Liver (tissue), 9 donors: Measurements from ENCODE around the gene NCAPD2. TPM values are rescaled to one million over a fixed set of nuclear protein-coding genes. Genes with fewer than 3 reads are reported as not detected.

Source experiments
- DNase-seq: peaks from one replicate; pipeline ENCODE4 v3.0.0-alpha.2; 2017; ENCODE audit warnings: low spot score
- H3K27ac ChIP-seq, 2 donors: one replicate each; pipeline ENCODE4 v1.7.0; 2013; ENCODE audit warnings: inconsistent platforms in 2 of 2, low read length in 2 of 2, control low read depth in 1 of 2, low read depth in 1 of 2, mild to moderate bottlenecking in 1 of 2
- H3K27me3 ChIP-seq, 4 donors: one replicate each; pipeline versions ENCODE4 v1.6.1 to v1.7.0; 2013; ENCODE audit warnings: low read length in 3 of 4, inconsistent platforms in 1 of 4, mild to moderate bottlenecking in 1 of 4, moderate library complexity in 1 of 4; ENCODE audit not compliant: control insufficient read depth in 4 of 4, insufficient read depth in 4 of 4
- H3K36me3 ChIP-seq, 4 donors: one replicate each; pipeline versions ENCODE4 v1.6.1 to v1.7.0; 2013; ENCODE audit warnings: low read length in 3 of 4, mild to moderate bottlenecking in 3 of 4, low read depth in 1 of 4, moderate library complexity in 1 of 4; ENCODE audit not compliant: control insufficient read depth in 4 of 4, insufficient read depth in 3 of 4
- H3K4me1 ChIP-seq, 4 donors: one replicate each; pipeline versions ENCODE4 v1.6.1 to v1.7.0; 2013; ENCODE audit warnings: low read length in 3 of 4, mild to moderate bottlenecking in 3 of 4, moderate library complexity in 1 of 4; ENCODE audit not compliant: control insufficient read depth in 4 of 4, insufficient read depth in 4 of 4
- H3K4me3 ChIP-seq, 3 donors: one replicate each; pipeline versions ENCODE4 v1.6.1 to v1.7.0; 2013; ENCODE audit warnings: low read length in 3 of 3, control low read depth in 1 of 3, low read depth in 1 of 3, mild to moderate bottlenecking in 1 of 3
- H3K9ac ChIP-seq, 2 donors: one replicate each; pipeline ENCODE4 v1.7.0; 2013; ENCODE audit warnings: low read length in 2 of 2, mild to moderate bottlenecking in 2 of 2, moderate library complexity in 2 of 2, control low read depth in 1 of 2, low read depth in 1 of 2
- H3K9me3 ChIP-seq, 4 donors: one replicate each; pipeline versions ENCODE4 v1.6.1 to v1.7.0; 2013; ENCODE audit warnings: low read length in 3 of 4; ENCODE audit not compliant: control insufficient read depth in 4 of 4
- FOXA1 ChIP-seq: IDR thresholded peaks from 2 replicates; pipeline ENCODE4 v1.6.1; 2016; ENCODE audit warnings: antibody characterized with exemption
- GABPA ChIP-seq, 2 donors: IDR thresholded peaks in 1 of 2; conservative IDR thresholded peaks in 1 of 2; 2 replicates each; pipeline ENCODE4 v1.6.1; 2016; ENCODE audit warnings: antibody characterized with exemption in 2 of 2, mild to moderate bottlenecking in 1 of 2, moderate library complexity in 1 of 2
- HNF4A ChIP-seq, 2 donors: conservative IDR thresholded peaks; 2 replicates each; pipeline ENCODE4 v1.6.1; 2016; ENCODE audit warnings: antibody characterized with exemption in 2 of 2, mild to moderate bottlenecking in 2 of 2
- HNF4G ChIP-seq: IDR thresholded peaks from 2 replicates; pipeline ENCODE4 v1.6.1; 2016; ENCODE audit warnings: antibody characterized with exemption
- JUND ChIP-seq, 2 donors: IDR thresholded peaks; 2 replicates each; pipeline ENCODE4 v1.6.1; 2016; ENCODE audit warnings: antibody characterized with exemption in 2 of 2
- NR2F2 ChIP-seq: IDR thresholded peaks from 2 replicates; pipeline ENCODE4 v1.6.1; 2016; ENCODE audit warnings: antibody characterized with exemption
- RAD21 ChIP-seq, 2 donors: IDR thresholded peaks; 2 replicates each; pipeline ENCODE4 v1.6.1; 2016; ENCODE audit warnings: antibody characterized with exemption in 2 of 2, mild to moderate bottlenecking in 2 of 2
- TAF1 ChIP-seq: conservative IDR thresholded peaks from 2 replicates; pipeline ENCODE4 v1.6.1; 2016; ENCODE audit warnings: antibody characterized with exemption, mild to moderate bottlenecking
- WGBS: extraction: QIAGEN DNeasy Blood & Tissue Kit; methylation state at CpG from one replicate; pipeline ENCODE4 v1.1.7; 2013; 5-methylcytosine and 5-hydroxymethylcytosine counted together
- polyA plus RNA-seq, 2 donors: library from polyadenylated mRNA; stranded (reverse) in 1 of 2; unstranded in 1 of 2; fragments of 200-250 nt in 1 of 2; fragments of >200 nt in 1 of 2; fragmentation: Nextera tagmentation in 1 of 2; extraction: Ambion mirVana in 1 of 2; gene quantifications; one replicate each; pipeline versions ENCODE4 v1.2.1 to v1.2.3, GENCODE V29; 2013 to 2015
- total RNA-seq, 2 donors: library from RNA; depleted of rRNA; stranded (reverse); fragments of >200 nt; gene quantifications; one replicate each; pipeline ENCODE4 v1.2.3, GENCODE V29; 2014
- TF ChIP-seq, protein P1 (sequence below): IDR thresholded peaks from 2 replicates; pipeline ENCODE4 v1.6.1; 2016; ENCODE audit warnings: antibody characterized with exemption, mild to moderate bottlenecking
- TF ChIP-seq, protein P2 (sequence below): IDR thresholded peaks from 2 replicates; pipeline ENCODE4 v1.6.1; 2016; ENCODE audit warnings: antibody characterized with exemption
- TF ChIP-seq, protein P3 (sequence below): IDR thresholded peaks from 2 replicates; pipeline ENCODE4 v1.6.1; 2016; ENCODE audit warnings: antibody characterized with exemption
- TF ChIP-seq, protein P4 (sequence below): IDR thresholded peaks from 2 replicates; pipeline ENCODE4 v1.6.1; 2016; ENCODE audit warnings: antibody characterized with exemption
- TF ChIP-seq, protein P5 (sequence below): fragments of 150-350 bp; IDR thresholded peaks from 2 replicates; pipeline ENCODE4 v1.5.1; 2017; ENCODE audit warnings: improper control_type of control experiment, low read depth, low read length; ENCODE audit not compliant: missing input control
- donor health status: healthy.
- donor health status: healthy.
- donor health status: healthy.
- donor health status: healthy.
- donor health status: healthy.

NCAPD2 gene
- total and polyA plus RNA-seq, 4 donors: 2.0 to 55.1 (median 7.4) TPM

DNA sequence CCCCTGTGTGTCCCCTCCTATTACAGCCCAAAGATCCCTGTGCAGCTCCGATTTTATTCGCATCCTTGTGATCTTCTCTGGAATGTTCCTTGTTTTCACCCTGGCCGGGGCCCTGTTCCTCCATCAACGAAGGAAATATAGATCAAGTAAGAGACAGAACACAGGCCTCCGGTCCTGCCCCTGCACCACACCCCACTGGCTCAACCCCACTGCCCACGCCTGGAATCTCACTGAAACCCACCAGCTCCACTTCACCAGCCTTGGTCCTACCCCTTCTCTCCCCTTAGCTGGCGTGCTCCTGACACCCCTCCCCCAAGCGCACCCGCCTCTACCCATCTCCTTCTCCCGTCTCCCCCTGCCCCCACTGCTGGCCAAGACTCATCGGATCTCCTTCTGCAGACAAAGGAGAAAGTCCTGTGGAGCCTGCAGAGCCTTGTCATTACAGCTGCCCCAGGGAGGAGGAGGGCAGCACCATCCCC, 43.0 kb upstream of the NCAPD2 start:
- no peak for DNase-seq
- TF ChIP-seq NR2F2: no peak
- TF ChIP-seq, protein P1, sequence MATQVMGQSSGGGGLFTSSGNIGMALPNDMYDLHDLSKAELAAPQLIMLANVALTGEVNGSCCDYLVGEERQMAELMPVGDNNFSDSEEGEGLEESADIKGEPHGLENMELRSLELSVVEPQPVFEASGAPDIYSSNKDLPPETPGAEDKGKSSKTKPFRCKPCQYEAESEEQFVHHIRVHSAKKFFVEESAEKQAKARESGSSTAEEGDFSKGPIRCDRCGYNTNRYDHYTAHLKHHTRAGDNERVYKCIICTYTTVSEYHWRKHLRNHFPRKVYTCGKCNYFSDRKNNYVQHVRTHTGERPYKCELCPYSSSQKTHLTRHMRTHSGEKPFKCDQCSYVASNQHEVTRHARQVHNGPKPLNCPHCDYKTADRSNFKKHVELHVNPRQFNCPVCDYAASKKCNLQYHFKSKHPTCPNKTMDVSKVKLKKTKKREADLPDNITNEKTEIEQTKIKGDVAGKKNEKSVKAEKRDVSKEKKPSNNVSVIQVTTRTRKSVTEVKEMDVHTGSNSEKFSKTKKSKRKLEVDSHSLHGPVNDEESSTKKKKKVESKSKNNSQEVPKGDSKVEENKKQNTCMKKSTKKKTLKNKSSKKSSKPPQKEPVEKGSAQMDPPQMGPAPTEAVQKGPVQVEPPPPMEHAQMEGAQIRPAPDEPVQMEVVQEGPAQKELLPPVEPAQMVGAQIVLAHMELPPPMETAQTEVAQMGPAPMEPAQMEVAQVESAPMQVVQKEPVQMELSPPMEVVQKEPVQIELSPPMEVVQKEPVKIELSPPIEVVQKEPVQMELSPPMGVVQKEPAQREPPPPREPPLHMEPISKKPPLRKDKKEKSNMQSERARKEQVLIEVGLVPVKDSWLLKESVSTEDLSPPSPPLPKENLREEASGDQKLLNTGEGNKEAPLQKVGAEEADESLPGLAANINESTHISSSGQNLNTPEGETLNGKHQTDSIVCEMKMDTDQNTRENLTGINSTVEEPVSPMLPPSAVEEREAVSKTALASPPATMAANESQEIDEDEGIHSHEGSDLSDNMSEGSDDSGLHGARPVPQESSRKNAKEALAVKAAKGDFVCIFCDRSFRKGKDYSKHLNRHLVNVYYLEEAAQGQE: no peak
- TF ChIP-seq, protein P2, sequence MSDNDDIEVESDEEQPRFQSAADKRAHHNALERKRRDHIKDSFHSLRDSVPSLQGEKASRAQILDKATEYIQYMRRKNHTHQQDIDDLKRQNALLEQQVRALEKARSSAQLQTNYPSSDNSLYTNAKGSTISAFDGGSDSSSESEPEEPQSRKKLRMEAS: no peak
- TF ChIP-seq, protein P3, sequence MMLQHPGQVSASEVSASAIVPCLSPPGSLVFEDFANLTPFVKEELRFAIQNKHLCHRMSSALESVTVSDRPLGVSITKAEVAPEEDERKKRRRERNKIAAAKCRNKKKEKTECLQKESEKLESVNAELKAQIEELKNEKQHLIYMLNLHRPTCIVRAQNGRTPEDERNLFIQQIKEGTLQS: no peak
- TF ChIP-seq, protein P4, sequence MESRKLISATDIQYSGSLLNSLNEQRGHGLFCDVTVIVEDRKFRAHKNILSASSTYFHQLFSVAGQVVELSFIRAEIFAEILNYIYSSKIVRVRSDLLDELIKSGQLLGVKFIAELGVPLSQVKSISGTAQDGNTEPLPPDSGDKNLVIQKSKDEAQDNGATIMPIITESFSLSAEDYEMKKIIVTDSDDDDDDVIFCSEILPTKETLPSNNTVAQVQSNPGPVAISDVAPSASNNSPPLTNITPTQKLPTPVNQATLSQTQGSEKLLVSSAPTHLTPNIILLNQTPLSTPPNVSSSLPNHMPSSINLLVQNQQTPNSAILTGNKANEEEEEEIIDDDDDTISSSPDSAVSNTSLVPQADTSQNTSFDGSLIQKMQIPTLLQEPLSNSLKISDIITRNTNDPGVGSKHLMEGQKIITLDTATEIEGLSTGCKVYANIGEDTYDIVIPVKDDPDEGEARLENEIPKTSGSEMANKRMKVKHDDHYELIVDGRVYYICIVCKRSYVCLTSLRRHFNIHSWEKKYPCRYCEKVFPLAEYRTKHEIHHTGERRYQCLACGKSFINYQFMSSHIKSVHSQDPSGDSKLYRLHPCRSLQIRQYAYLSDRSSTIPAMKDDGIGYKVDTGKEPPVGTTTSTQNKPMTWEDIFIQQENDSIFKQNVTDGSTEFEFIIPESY: no peak
- no peak for TF ChIP-seq HNF4A (conservative IDR thresholded peaks at IDR 0.05)
- Histone ChIP-seq H3K9me3 (no peaks in the 10 kb centered on the region), H3K27me3 (no peaks in the 10 kb centered on the region), H3K27ac (peak overlapping the region; percentile 84 to 91), H3K9ac (peak overlapping the region in 1 of 2 donors; percentile 47), H3K4me1 (peaks cover 8 to 26% (median 17%) of the 10 kb centered on the region in 4 donors), H3K36me3 (peaks cover 2 to 14% (median 11%) of the 10 kb centered on the region in 4 donors), H3K4me3 (peak overlapping the region; percentile 65 to 92 (median 74))
- WGBS: 23% methylated on average over 11 of the region's 11 CpGs

DNA sequence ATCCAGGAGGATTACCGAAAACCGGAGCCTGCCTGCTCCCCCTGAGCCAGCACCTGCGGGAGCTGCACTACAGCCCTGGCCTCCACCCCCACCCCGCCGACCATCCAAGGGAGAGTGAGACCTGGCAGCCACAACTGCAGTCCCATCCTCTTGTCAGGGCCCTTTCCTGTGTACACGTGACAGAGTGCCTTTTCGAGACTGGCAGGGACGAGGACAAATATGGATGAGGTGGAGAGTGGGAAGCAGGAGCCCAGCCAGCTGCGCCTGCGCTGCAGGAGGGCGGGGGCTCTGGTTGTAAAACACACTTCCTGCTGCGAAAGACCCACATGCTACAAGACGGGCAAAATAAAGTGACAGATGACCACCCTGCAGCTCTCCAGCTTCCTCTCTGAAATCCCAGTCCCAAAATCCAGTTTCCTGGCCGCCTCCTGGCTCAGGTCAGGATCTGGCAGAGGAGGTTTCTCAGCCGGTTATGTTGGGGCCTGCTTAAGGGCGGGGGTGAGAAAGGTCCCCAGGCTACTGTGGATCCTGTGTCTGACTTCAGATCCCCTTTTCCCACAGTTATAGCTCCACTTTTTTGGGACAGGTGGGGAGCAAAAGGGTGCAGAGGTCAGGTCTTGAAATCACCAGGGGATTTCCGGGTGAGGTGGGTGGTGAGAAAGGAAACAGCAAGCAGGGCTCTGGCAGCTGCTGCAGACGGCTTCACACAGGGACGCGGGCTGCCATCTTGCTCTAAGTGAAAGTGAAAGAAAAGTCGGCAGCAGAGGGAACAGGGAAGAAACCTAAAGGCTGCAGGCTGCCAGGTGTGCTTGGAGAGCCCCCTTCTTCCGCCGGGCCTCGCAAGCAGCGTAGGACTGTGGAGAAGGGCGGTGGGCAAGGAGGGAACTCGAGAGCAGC, 42.3 kb upstream of the NCAPD2 start, which contains the start of gene TAPBPL:
TSS of gene TAPBPL (plus strand) at position 695 of the 897 bp plus-strand sequence. CDS start 207 bp downstream, outside the sequence.
- Histone ChIP-seq H3K9ac (peak within 1 kb of the TSS; percentile 51 to 95), H3K4me1 (peaks cover 8 to 26% (median 17%) of the 10 kb centered on the region in 4 donors), H3K27me3 (no peaks in the 10 kb centered on the region), H3K4me3 (peak within 1 kb of the TSS; percentile 65 to 92 (median 74)), H3K36me3 (peaks cover 2 to 12% (median 9%) of the 10 kb centered on the region in 4 donors), H3K27ac (peak within 1 kb of the TSS; percentile 84 to 91), H3K9me3 (no peaks in the 10 kb centered on the region)
- peak; percentile 80 for DNase-seq
- whole genome bisulfite sequencing: under 1% methylated on average over 27 of the region's 27 CpGs
- TF ChIP-seq, protein P2: peak; percentile 57
- peak in 1 of 2 donors; percentile 82 for TF ChIP-seq GABPA (IDR thresholded peaks at IDR 0.05 in 1 of 2, conservative IDR thresholded peaks at IDR 0.05 in 1 of 2)
- TF ChIP-seq HNF4G: no peak
- TF ChIP-seq, protein P1: peak; percentile 83
- no peak for TF ChIP-seq FOXA1
- TF ChIP-seq, protein P5, sequence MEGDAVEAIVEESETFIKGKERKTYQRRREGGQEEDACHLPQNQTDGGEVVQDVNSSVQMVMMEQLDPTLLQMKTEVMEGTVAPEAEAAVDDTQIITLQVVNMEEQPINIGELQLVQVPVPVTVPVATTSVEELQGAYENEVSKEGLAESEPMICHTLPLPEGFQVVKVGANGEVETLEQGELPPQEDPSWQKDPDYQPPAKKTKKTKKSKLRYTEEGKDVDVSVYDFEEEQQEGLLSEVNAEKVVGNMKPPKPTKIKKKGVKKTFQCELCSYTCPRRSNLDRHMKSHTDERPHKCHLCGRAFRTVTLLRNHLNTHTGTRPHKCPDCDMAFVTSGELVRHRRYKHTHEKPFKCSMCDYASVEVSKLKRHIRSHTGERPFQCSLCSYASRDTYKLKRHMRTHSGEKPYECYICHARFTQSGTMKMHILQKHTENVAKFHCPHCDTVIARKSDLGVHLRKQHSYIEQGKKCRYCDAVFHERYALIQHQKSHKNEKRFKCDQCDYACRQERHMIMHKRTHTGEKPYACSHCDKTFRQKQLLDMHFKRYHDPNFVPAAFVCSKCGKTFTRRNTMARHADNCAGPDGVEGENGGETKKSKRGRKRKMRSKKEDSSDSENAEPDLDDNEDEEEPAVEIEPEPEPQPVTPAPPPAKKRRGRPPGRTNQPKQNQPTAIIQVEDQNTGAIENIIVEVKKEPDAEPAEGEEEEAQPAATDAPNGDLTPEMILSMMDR: no peak
- TF ChIP-seq TAF1: peak; percentile 81
- TF ChIP-seq, protein P4: no peak
- TF ChIP-seq, protein P3: no peak
- peak; percentile 3 to 27 for TF ChIP-seq RAD21 (IDR thresholded peaks at IDR 0.05)
- TF ChIP-seq NR2F2: peak; percentile 74
- TF ChIP-seq JUND (IDR thresholded peaks at IDR 0.05): no peak
